HepG2 (cell line): ENCODE measurements around the gene AHCYL1. TPM values are rescaled to one million over a fixed set of nuclear protein-coding genes. Genes with fewer than 3 reads are reported as not detected.
A peak's percentile ranks its signal among the peaks of the same experiment; 100 is the strongest.

Source experiments
- ASH2L ChIP-seq: fragments of 300-600, 200-600 bp; sonication (generic); IDR thresholded peaks from 2 replicates; pipeline ENCODE4 v1.7.0; 2017; ENCODE audit warnings: low read depth, mild to moderate bottlenecking, moderate library complexity, mixed read lengths, low read length; ENCODE audit not compliant: insufficient read length
- ATAD3A ChIP-seq: sonication (generic); formaldehyde crosslinking; IDR thresholded peaks from 2 replicates; pipeline ENCODE4 v1.4.0; 2020; ENCODE audit warnings: missing genetic modification reagents
- ATF7-NPFF ChIP-seq: sonication (generic); formaldehyde crosslinking; IDR thresholded peaks from 2 replicates; pipeline ENCODE4 v1.8.1; 2023; ENCODE audit warnings: mild to moderate bottlenecking, low read depth, missing genetic modification reagents, moderate library complexity
- BRD4 ChIP-seq: sonication (generic); formaldehyde crosslinking; IDR thresholded peaks from 2 replicates; pipeline ENCODE4 v1.4.0; 2020; ENCODE audit warnings: missing genetic modification reagents
- DBP ChIP-seq: sonication (generic); formaldehyde crosslinking; IDR thresholded peaks from 2 replicates; pipeline ENCODE4 v1.4.0; 2020; ENCODE audit warnings: missing genetic modification reagents; ENCODE audit errors: not compliant biosample characterization
- E2F2 ChIP-seq: sonication (generic); formaldehyde crosslinking; IDR thresholded peaks from 2 replicates; pipeline ENCODE4 v1.4.0; 2020; ENCODE audit warnings: missing genetic modification reagents, borderline replicate concordance
- EED ChIP-seq: sonication (generic); formaldehyde crosslinking; IDR thresholded peaks from 2 replicates; pipeline ENCODE4 v1.5.0; 2020; ENCODE audit warnings: mild to moderate bottlenecking, missing genetic modification reagents
- FOSL1 ChIP-seq: sonication (generic); formaldehyde crosslinking; IDR thresholded peaks from 2 replicates; pipeline ENCODE4 v1.9.0; 2021; ENCODE audit warnings: missing genetic modification reagents, borderline replicate concordance
- KAT7 ChIP-seq: IDR thresholded peaks from 2 replicates; pipeline ENCODE4 v1.6.1; 2018; ENCODE audit warnings: borderline replicate concordance, missing compliant biosample characterization
- MAFG ChIP-seq: sonication (generic); formaldehyde crosslinking; IDR thresholded peaks from 2 replicates; pipeline ENCODE4 v1.5.1; 2020; ENCODE audit warnings: mild to moderate bottlenecking, missing genetic modification reagents
- MAX ChIP-seq: IDR thresholded peaks from 2 replicates; pipeline ENCODE4 v1.6.1; 2012; ENCODE audit warnings: inconsistent platforms
- NCOA2 ChIP-seq: sonication (generic); formaldehyde crosslinking; IDR thresholded peaks from 2 replicates; pipeline ENCODE4 v1.8.0; 2022; ENCODE audit warnings: inconsistent platforms
- TMF1 ChIP-seq: sonication (generic); formaldehyde crosslinking; IDR thresholded peaks from 2 replicates; pipeline ENCODE4 v1.8.1; 2022; ENCODE audit warnings: low read depth, missing genetic modification reagents
- ZNF138 ChIP-seq: sonication (generic); formaldehyde crosslinking; IDR thresholded peaks from 2 replicates; pipeline ENCODE4 v1.5.0; 2020; ENCODE audit warnings: mild to moderate bottlenecking, low read depth, missing genetic modification reagents
- ZNF354B ChIP-seq: sonication (generic); formaldehyde crosslinking; IDR thresholded peaks from 2 replicates; pipeline ENCODE4 v1.8.0; 2022; ENCODE audit warnings: mild to moderate bottlenecking, missing genetic modification reagents
- ZNF556 ChIP-seq: sonication (generic); formaldehyde crosslinking; IDR thresholded peaks from 2 replicates; pipeline ENCODE4 v1.4.0; 2020; ENCODE audit warnings: mild to moderate bottlenecking, missing genetic modification reagents, borderline replicate concordance
- ZNF766 ChIP-seq: sonication (generic); formaldehyde crosslinking; IDR thresholded peaks from 2 replicates; pipeline ENCODE4 v1.5.0; 2020; ENCODE audit warnings: missing genetic modification reagents, borderline replicate concordance
- ZNF790 ChIP-seq: sonication (generic); formaldehyde crosslinking; IDR thresholded peaks from 2 replicates; pipeline ENCODE4 v1.8.0; 2022; ENCODE audit warnings: missing genetic modification reagents, mild to moderate bottlenecking, borderline replicate concordance
- ZSCAN22 ChIP-seq: sonication (generic); formaldehyde crosslinking; IDR thresholded peaks from 2 replicates; pipeline ENCODE4 v1.4.0; 2020; ENCODE audit warnings: mild to moderate bottlenecking, missing genetic modification reagents
- polyA plus RNA-seq, 8 experiments: library from polyadenylated mRNA; depleted of rRNA in 3 of 8; stranded (reverse) in 7 of 8; unstranded in 1 of 8; fragments of >200 nt; fragmentation: Illumina TruSeq in 4 of 8; extraction: Trizol in 4 of 8; gene quantifications; 2 replicates each; pipeline versions ENCODE4 v1.2.1 to v1.2.3, GENCODE V29; 2011 to 2016; ENCODE audit warnings: low read depth in 4 of 8, missing spikeins in 1 of 8, mixed read lengths in 1 of 8; ENCODE audit not compliant: insufficient read depth in 1 of 8
- total RNA-seq, 5 experiments: library from RNA; depleted of rRNA; stranded (reverse); fragments of >200 nt; fragmentation: Illumina TruSeq; extraction: Trizol; gene quantifications; 2 replicates each; pipeline ENCODE4 v1.2.3, GENCODE V29; 2016; ENCODE audit warnings: low read depth in 1 of 5
- TF ChIP-seq, protein P1 (sequence below): sonication (generic); formaldehyde crosslinking; IDR thresholded peaks from 2 replicates; pipeline ENCODE4 v1.4.0; 2020; ENCODE audit warnings: missing genetic modification reagents, low read depth, mild to moderate bottlenecking, borderline replicate concordance
- TF ChIP-seq, protein P2 (sequence below): sonication (generic); formaldehyde crosslinking; IDR thresholded peaks from 2 replicates; pipeline ENCODE4 v1.4.0; 2020; ENCODE audit warnings: missing genetic modification reagents
- TF ChIP-seq, protein P3 (sequence below): fragments of 450-650 bp; IDR thresholded peaks from 2 replicates; pipeline ENCODE4 v1.6.1; 2017; ENCODE audit warnings: mild to moderate bottlenecking

Gene AHCYL1
- total and polyA plus RNA-seq, 2 of the 13 experiments (the other 11 are each of a cell fraction or from before 2014, with no cell fraction given): 40.9 to 76.3 TPM

- TF ChIP-seq ATAD3A (CRISPR knock-in tag): no peak
- no peak for TF ChIP-seq ASH2L
- no peak for TF ChIP-seq ZNF766
- TF ChIP-seq E2F2 (CRISPR knock-in tag): no peak
- 0 out of 2 replicates have a peak, but pooled peaks have one; percentile 16 for TF ChIP-seq ZNF556 (CRISPR knock-in tag)
- no peak for TF ChIP-seq ZNF138 (CRISPR knock-in tag)
- no peak for TF ChIP-seq MAX
- no peak for TF ChIP-seq BRD4 (CRISPR knock-in tag)
- TF ChIP-seq ATF7-NPFF: no peak
- TF ChIP-seq, protein P1, sequence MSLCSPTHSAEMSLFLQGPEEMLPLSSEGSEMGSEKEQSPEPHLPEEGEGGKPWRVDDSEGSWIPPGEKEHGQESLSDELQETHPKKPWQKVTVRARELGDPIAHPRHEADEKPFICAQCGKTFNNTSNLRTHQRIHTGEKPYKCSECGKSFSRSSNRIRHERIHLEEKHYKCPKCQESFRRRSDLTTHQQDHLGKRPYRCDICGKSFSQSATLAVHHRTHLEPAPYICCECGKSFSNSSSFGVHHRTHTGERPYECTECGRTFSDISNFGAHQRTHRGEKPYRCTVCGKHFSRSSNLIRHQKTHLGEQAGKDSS: no peak
- no peak for TF ChIP-seq NCOA2 (CRISPR knock-in tag)
- no peak for TF ChIP-seq TMF1 (CRISPR knock-in tag)
- TF ChIP-seq, protein P2, sequence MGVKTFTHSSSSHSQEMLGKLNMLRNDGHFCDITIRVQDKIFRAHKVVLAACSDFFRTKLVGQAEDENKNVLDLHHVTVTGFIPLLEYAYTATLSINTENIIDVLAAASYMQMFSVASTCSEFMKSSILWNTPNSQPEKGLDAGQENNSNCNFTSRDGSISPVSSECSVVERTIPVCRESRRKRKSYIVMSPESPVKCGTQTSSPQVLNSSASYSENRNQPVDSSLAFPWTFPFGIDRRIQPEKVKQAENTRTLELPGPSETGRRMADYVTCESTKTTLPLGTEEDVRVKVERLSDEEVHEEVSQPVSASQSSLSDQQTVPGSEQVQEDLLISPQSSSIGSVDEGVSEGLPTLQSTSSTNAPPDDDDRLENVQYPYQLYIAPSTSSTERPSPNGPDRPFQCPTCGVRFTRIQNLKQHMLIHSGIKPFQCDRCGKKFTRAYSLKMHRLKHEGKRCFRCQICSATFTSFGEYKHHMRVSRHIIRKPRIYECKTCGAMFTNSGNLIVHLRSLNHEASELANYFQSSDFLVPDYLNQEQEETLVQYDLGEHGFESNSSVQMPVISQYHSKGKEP (CRISPR knock-in tag): no peak
- TF ChIP-seq MAFG (CRISPR knock-in tag): no peak
- TF ChIP-seq DBP: no peak
- TF ChIP-seq KAT7 (CRISPR knock-in tag): no peak
- TF ChIP-seq, protein P3, sequence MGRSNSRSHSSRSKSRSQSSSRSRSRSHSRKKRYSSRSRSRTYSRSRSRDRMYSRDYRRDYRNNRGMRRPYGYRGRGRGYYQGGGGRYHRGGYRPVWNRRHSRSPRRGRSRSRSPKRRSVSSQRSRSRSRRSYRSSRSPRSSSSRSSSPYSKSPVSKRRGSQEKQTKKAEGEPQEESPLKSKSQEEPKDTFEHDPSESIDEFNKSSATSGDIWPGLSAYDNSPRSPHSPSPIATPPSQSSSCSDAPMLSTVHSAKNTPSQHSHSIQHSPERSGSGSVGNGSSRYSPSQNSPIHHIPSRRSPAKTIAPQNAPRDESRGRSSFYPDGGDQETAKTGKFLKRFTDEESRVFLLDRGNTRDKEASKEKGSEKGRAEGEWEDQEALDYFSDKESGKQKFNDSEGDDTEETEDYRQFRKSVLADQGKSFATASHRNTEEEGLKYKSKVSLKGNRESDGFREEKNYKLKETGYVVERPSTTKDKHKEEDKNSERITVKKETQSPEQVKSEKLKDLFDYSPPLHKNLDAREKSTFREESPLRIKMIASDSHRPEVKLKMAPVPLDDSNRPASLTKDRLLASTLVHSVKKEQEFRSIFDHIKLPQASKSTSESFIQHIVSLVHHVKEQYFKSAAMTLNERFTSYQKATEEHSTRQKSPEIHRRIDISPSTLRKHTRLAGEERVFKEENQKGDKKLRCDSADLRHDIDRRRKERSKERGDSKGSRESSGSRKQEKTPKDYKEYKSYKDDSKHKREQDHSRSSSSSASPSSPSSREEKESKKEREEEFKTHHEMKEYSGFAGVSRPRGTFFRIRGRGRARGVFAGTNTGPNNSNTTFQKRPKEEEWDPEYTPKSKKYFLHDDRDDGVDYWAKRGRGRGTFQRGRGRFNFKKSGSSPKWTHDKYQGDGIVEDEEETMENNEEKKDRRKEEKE: no peak
- TF ChIP-seq ZNF790 (CRISPR knock-in tag): no peak
- no peak for TF ChIP-seq EED (CRISPR knock-in tag)
- TF ChIP-seq ZNF354B (CRISPR knock-in tag): no peak
- no peak for TF ChIP-seq FOSL1 (CRISPR knock-in tag)
- TF ChIP-seq ZSCAN22 (CRISPR knock-in tag): 0 out of 2 replicates have a peak, but pooled peaks have one; percentile 41
Observed at GRCh38 chr1:109985247-109986053, 885 bp downstream of the AHCYL1 start (continued).
